RWPE1 (cell line): Measurements from ENCODE around the gene KIRREL1.

Experiments used
- CTCF ChIA-PET: fragments of 350-600 bp; sonication (Branson Sonifier 250); formaldehyde crosslinking; extraction: SDS; loops from one replicate; lab custom pipeline; 2021; lab: Yijun Ruan, JAX
- POLR2A ChIA-PET: fragments of 400-600 bp; formaldehyde crosslinking; extraction: SDS; loops from one replicate; lab custom pipeline; 2020; ENCODE audit warnings: antibody characterized with exemption; ENCODE audit not compliant: low non-redundant PET; lab: Yijun Ruan, JAX
- DNase-seq: peaks from one replicate; pipeline ENCODE4 v3.0.0; 2012; ENCODE audit warnings: low spot score
- H3K27ac ChIP-seq: fragments of 450-650 bp; 2 replicates; pipeline ENCODE4 v1.5.1; 2017
- TF ChIP-seq, protein P1 (sequence below): fragments of 450-650 bp; conservative IDR thresholded peaks from 2 replicates; pipeline ENCODE4 v1.5.1; 2017; ENCODE audit warnings: low read depth, mild to moderate bottlenecking

The KIRREL1 gene

DNA sequence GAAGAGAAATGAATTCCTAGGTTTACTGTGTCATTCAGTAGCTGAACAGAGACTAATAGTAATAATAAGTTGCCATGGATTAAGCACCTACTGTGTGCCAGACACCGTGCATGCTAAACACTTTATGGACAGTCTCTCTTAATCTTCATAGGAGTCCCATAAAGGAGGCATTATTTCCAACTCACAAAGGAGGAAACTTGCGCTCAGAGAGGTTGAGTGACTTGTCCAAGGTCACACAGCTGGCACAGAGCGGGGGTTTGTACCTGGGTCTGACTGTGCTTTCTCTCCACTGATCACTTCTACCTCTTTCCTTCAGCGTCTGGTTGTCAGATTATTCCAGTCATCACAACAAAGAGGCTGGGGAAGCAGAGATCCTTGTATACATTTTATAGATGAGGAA, 91.3 kb downstream of the KIRREL1 start:
- ChIA-PET CTCF (interaction anchor here (5.7 kb wide), 1 partner anchor 94 kb away, joined by 55 read pairs; no protein-coding TSS in a partner anchor), POLR2A (interaction anchor here (0.8 kb wide), 1 partner anchor 89 kb away, joined by 4 read pairs; no protein-coding TSS in a partner anchor)
- no peak overlapping the region for H3K27ac ChIP-seq
- no peak for DNase-seq
- TF ChIP-seq, protein P1, sequence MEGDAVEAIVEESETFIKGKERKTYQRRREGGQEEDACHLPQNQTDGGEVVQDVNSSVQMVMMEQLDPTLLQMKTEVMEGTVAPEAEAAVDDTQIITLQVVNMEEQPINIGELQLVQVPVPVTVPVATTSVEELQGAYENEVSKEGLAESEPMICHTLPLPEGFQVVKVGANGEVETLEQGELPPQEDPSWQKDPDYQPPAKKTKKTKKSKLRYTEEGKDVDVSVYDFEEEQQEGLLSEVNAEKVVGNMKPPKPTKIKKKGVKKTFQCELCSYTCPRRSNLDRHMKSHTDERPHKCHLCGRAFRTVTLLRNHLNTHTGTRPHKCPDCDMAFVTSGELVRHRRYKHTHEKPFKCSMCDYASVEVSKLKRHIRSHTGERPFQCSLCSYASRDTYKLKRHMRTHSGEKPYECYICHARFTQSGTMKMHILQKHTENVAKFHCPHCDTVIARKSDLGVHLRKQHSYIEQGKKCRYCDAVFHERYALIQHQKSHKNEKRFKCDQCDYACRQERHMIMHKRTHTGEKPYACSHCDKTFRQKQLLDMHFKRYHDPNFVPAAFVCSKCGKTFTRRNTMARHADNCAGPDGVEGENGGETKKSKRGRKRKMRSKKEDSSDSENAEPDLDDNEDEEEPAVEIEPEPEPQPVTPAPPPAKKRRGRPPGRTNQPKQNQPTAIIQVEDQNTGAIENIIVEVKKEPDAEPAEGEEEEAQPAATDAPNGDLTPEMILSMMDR, result no peak

DNA sequence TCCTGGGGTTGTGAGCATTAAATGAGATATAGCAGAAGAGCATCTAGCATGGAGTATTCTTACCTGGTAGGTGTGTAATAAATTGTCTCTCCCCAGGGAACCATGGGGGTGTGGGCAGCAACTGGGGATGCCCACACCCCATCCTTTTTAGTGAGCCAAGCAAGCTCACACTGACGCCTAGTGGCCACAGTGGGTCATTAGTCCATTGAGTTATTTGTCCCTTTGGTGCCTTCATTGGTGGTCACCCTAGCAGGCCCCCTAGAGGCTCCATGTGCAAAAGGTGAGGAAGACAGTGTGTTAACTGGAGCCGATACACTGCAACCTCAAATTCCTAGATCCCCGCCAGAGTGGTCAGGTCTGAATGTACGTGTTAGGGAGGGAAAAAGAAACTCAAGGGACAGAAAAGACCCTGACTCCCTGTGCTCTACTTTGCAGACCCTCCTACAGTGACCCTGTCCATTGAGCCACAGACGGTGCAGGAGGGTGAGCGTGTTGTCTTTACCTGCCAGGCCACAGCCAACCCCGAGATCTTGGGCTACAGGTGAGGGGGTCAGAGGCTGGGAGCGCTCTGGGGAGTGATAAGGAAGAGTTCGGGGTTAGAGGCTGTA, 94.0 kb downstream of the KIRREL1 start:
- POLR2A ChIA-PET, result no interaction called here
- peak; percentile 73 for DNase-seq
- CTCF ChIA-PET, result interaction anchor here (0.6 to 5.7 kb wide), 7 partner anchors 13 to 703 kb away, joined by 3 to 55 read pairs (median 4); no protein-coding TSS in a partner anchor
- H3K27ac ChIP-seq, result no peak overlapping the region
- TF ChIP-seq, protein P1, result peak; percentile 94

DNA sequence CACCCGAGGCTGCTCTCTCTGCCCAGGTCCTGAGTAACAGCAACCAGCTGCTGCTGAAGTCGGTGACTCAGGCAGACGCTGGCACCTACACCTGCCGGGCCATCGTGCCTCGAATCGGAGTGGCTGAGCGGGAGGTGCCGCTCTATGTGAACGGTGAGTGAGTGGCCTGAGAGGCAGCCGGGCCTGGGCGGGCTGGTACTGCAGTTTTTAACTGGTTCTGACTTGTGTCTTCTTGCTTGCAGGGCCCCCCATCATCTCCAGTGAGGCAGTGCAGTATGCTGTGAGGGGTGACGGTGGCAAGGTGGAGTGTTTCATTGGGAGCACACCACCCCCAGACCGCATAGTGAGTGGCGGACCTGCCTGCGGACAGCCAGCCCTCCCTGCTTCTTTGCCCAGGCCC, 96.0 kb downstream of the KIRREL1 start:
- TF ChIP-seq, protein P1, result no peak
- ChIA-PET POLR2A (no interaction called here), CTCF (no interaction called here)
- DNase-seq, result no peak
- H3K27ac ChIP-seq, result no peak overlapping the region; the same call in 1 of the 2 replicates

DNA sequence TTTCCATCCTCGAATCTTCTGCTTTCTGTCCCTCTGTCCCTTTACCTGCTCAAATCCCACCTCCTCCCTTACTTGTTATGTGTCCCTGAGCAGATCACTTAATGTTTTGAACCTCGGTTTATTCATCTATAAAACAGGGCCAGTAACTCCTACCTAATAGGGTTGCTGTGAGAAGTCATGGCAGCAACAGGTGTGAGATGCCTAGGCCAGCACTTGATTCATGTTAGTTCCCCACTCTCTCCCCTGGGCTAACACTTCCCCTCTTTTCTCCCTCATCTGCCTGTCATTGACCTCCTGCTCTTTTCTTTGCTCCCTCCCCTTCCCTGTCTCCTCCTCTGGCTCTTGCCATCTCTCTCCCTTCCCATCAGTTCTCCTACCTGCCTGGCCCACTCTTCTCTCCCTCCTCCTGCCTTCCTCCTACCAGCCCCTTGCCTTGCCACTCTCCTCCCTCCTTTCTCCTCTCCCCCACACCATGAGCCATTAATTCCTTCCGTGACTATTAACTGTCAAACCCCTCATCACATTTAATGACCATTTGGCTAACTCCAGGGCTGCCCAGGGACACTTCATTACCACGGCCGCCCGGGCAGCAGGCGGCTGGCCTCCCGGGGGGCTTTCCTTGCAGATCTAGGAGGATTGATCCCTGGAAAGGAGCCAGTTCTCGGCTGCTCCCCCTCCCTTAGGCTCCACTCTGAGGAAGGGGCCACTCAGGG, 96.6 kb downstream of the KIRREL1 start:
- TF ChIP-seq, protein P1, result no peak
- ChIA-PET POLR2A (no interaction called here), CTCF (no interaction called here)
- H3K27ac ChIP-seq, result 0 out of 2 replicates have a peak overlapping the region, but pooled peaks have one; percentile 16
- DNase-seq, result no peak

DNA sequence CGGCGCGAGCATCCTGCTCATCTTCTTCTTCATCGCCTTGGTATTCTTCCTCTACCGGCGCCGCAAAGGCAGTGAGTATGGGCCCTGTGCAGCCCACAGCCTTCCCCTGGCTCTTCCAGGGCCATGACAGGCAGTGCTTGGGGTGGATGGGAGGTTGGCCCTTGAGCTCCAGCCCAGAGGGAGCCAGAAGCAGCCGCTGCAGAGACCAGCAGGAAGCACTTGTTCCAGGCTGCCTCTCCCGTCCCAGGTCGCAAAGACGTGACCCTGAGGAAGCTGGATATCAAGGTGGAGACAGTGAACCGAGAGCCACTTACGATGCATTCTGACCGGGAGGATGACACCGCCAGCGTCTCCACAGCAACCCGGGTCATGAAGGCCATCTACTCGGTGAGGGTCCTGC, 99.9 kb downstream of the KIRREL1 start:
- ChIA-PET CTCF (interaction anchor here (1.3 kb wide), 1 partner anchor 101 kb away, joined by 7 read pairs; no protein-coding TSS in a partner anchor), POLR2A (no interaction called here)
- TF ChIP-seq, protein P1, result no peak
- H3K27ac ChIP-seq, result no peak overlapping the region; the same call in 1 of the 2 replicates
- DNase-seq, result no peak

DNA sequence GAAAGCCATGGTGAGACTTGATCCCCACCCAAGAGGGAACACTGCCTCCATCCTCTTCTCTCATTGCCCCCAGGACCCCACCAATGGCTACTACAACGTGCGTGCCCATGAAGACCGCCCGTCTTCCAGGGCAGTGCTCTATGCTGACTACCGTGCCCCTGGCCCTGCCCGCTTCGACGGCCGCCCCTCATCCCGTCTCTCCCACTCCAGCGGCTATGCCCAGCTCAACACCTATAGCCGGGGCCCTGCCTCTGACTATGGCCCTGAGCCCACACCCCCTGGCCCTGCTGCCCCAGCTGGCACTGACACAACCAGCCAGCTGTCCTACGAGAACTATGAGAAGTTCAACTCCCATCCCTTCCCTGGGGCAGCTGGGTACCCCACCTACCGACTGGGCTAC, 101.1 kb downstream of the KIRREL1 start:
- no peak overlapping the region for H3K27ac ChIP-seq
- TF ChIP-seq, protein P1, result no peak
- DNase-seq, result no peak
- CTCF ChIA-PET, result interaction anchor here (0.5 to 1.8 kb wide), 2 partner anchors 30 to 587 kb away, joined by 5 to 6 read pairs; no protein-coding TSS in a partner anchor
- POLR2A ChIA-PET, result no interaction called here
